Fibroblast of peridontal ligament (primary cell): ENCODE data around the gene KRT36.
A peak's percentile ranks its signal among the peaks of the same experiment; 100 is the strongest.

ENCODE experiments used
- DNase-seq: peaks from one replicate; pipeline ENCODE4 v3.0.0-alpha.2; 2010; ENCODE audit errors: extremely low read depth

KRT36 gene

DNA sequence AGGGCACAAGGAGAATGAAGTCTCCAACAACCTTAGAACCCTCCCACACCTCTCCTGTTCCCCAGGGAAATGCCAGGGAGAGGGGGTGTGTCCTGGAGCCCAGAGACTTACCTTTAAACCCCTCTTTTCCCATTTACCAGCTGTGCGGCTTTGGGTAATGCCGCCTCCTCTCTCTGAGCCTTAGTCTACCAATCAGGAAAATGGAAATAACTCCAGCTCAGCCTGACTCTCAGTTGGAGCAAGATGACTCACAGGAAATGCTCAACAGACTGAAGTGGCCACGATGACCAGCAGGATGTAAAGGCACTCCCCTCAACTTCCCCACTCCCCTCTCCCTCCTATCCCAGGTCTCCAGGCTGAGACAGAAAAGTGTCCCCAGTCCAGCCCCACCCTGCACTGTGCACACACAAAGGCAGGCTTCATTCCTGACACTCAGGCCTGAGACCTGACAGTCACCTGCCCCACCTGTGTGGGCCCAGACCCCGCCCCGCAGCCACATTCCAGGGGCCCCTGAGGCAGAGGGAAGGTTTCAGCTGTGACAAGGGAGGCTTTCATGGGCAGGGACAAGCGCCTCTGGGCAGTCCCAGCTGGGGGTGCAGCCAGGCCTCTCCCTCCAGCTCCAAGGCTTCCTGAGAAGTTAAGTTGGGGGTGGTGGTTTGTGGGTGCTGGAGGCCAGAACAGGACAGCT, 32.0 kb upstream of the KRT36 start:
- peak; percentile 53 for DNase-seq

- DNase-seq, result no peak
Measured at GRCh38 chr17:41520821-41521521, 31.3 kb upstream of the KRT36 start.

DNA sequence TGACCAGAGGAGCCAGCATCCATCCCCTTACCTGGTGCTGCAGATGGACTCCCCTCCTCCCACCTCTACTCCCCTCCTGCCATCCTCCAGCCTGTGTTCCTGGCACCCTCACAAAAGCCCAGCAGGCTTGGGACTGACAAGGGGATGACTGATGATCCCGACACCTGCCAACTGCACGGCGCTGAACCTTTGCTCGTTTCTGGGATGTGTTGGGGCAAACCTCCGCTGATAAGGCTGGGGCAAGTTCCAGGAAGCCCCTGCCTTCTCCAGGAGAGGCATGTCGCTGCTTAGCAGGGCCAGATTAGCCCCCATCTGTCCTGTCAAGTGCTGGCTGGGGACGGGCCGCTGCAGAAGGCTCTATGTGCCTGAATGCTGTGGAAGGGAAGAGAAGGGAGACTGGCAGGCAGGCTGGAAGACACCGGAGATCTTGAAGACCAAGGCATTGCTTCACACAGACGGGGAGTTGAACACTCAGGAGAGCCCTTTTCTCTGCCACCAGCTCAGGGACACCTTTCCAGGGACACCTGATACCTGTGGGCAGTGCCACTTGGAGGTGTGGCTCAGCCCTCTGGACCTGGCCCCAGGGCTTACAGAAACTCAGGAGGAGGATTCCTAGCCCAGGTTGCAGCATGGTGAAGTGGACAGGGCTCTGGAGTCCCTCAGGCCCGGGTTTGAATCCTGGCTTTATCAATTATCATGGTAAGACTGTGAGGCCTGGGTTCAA, 30.0 kb upstream of the KRT36 start:
- no peak for DNase-seq

DNA sequence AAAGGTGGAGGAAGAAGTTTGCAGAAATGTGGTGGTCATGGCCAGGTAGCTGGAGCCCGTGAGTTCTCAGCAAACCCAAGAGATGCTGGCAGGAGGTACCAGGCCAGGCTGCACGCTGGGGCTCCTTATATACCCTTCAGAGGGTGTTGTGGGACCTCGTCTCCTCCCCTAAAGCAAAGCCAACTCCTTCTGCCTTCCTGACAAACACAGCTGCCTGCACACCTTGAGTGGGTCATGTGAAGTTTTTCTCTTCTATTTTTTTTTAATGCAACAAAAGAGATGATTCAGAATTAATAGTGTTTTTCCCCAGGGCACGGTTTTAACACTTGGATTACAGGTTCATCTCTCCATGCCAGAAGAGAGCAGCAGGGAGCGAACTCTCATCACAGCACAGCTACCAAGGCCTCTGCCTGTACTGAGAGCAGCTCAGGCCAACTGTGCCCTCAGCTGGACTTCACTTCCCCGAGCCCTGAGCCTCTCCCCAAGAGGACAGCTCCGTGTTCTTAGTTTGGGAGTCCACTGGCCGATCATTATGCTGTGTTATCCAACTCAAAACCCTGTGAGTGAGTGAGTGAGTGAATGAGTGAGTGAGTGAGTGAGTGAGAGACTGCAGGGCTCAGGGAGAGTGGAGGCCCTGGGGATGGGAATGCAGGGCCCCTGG, 29.2 kb upstream of the KRT36 start, which contains the start of gene KRT15:
TSS of gene KRT15 (minus strand) at position 102 of the 661 bp plus-strand sequence. CDS start at position 39, 63 bp downstream.
- DNase-seq, result peak; percentile 14

DNA sequence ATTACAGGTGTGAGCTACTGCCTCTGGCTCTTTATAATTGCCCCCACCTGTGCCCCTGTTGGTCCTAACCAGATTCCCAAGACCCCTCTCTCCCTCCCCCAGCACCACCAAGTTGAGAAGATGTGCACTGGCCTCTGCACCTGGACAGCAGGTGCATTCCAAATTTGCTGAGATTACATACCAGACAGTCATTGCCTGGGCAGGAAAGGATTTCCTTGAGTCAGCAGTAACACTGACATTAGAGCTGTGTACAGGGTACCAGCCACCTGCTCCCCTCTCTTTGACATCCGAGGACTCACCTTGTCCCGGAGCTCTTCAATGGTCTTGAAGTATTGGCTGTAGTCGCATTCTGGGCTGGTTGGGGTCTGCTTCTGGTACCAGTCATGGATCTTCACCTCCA, 28.3 kb upstream of the KRT36 start:
- DNase-seq, result no peak

DNA sequence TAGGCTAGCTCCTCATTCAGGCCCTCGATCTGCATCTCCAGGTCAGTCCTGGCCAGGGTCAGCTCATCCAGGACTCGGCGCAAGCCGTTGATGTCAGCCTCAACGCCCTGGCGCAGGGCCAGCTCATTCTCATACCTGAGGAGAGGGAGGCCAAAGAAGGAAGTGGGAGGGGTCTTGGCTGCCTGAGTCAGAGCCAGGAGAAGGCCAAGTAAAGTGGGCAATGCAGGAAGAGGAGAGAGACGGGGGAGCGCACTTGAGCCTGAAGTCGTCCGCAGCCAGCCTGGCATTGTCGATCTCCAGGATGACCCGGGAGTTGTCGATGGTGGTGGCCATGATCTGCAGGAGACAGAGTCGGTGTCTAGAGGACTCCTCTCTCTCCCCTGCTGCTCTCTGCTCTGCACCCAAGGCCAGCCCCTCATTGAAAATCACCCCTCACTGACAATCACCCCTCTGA, 27.1 kb upstream of the KRT36 start:
- no peak for DNase-seq

- DNase-seq, result no peak
Measured at GRCh38 chr17:41516147-41516829, 26.6 kb upstream of the KRT36 start.

DNA sequence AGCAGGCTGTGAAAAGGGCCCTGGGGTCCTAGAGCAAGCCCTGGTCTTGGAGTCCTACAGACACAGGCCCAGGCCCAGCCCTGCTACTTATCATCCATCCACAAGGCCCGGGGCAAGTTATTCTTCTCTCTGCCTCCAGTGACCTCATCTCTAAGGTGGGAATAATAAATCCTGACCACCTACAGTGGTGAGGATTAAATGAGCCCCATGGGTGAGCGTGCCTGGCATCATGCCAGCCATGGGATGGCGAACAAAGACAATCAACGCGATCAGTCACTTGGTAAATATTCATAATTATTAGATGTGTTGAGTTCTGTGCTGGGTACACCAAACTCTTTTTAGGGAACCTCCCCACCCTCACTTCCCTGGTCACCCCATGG, 23.4 kb upstream of the KRT36 start:
- no peak for DNase-seq

DNA sequence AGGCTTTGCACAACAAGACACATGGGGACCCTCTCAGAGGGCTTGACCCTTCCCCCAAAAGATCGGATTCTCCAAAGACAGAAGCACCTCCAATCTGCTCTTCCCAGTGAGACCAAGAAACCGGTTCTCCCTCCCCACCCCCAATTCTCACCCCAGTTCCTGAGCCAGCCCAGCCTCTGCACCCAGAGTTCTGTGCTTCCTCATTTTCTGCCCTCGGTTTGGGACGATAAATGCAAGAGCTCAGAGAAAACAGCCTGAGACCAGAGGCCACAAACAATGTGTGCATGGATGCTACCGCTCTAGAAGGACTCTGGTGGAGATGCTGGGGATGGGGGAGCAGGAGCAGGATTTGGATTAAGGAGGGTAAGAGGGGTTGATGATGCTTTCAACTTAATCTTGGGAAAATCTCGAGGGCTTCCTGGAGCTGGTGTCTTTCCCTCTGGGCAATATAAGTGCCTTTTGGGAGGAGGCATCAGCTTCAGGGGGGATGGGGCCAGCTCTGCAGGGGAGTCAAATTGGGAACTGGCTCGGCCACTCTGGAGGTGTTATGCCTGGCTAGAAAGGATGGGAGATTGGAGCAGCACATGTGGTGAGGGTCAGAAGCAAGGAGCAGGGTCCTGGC, 22.9 kb upstream of the KRT36 start:
- DNase-seq, result no peak

GRCh38 chr17:41511716-41512115, 22.0 kb upstream of the KRT36 start:
- DNase-seq, result no peak

DNA sequence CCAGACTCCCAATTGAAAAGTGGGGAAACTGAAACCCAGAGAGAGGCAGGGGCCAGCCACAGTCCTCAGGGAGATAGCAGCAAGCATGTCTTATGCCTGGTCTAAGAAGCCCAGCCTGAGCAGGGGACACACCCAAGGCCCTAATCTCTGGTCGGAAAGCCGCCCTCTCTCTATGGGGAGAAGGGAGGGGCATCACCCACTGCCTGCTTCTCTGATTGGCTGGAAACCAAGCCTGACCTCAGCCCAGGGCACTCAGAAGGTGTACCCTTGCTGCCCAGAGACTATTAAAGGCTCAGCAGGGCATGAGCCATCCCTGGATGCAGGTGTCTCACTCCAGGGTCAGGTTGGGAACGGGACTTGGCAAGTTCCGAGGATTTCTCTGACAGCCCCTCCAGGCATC, 21.4 kb upstream of the KRT36 start:
- no peak for DNase-seq

DNA sequence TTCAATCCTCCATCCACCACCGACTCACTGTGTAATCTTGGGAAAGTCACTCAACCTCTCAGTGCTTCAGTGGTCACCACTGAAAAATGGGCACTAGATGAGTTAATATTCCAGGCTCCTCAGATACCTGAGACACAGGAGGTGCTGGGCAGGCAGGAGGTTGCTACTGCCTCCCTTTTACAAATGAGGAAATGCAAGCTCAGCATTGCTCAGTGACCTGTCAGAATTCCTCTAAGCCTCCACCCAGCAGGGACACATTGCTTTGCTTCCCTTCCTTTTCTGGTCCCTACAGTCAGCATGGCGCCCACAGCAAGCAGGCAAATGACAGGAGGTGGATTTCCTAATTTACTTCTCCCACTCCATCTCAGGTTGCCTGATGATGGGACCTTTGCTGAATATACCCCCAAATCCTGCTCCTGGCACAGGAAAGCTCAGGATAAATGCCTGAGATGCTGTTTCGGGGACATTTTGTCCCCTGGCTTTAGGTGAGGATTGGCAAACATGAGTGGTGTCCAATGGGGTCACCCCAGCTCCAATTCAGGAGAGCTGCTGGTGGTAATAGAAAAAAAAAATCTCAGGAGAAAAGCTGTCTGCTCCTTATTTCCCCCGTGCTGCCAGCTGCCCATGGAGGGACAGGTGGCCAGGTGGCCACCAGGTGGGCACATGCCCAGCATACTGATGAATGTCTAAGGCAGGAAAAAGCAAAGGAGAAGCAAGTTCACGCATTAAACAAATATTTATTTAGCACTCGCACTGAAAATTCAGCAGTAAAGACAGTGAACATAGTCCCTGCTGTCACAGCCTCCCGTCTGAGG, 20.7 kb upstream of the KRT36 start:
- DNase-seq, result no peak

DNA sequence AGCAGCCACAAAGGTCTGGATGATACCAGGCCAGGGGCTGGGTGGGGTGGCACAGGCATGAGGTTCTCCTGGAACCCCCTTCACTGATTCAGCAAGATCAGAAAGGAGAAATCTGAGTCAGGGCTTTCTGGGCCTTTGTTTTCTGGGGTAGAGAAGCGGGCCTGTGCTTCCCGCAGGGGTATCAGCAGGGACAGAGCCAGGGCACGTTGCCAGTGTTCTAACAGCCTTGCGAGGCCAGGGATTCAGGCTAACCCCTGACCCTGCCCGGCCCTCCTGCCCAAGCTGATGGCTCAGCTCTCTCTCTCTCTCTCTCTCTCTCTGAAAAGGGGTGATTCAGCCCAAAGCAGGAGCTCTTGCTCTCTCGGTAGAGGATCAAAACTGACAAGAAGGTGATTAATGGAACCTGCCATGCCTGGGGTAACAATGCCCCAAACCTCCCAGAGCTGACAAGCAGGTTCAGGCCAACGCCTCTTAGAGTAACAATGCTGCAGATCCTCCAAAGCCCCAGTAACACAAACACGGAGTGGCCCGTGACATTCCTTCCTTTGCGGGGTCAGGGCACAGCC, 17.7 kb upstream of the KRT36 start:
- no peak for DNase-seq

DNA sequence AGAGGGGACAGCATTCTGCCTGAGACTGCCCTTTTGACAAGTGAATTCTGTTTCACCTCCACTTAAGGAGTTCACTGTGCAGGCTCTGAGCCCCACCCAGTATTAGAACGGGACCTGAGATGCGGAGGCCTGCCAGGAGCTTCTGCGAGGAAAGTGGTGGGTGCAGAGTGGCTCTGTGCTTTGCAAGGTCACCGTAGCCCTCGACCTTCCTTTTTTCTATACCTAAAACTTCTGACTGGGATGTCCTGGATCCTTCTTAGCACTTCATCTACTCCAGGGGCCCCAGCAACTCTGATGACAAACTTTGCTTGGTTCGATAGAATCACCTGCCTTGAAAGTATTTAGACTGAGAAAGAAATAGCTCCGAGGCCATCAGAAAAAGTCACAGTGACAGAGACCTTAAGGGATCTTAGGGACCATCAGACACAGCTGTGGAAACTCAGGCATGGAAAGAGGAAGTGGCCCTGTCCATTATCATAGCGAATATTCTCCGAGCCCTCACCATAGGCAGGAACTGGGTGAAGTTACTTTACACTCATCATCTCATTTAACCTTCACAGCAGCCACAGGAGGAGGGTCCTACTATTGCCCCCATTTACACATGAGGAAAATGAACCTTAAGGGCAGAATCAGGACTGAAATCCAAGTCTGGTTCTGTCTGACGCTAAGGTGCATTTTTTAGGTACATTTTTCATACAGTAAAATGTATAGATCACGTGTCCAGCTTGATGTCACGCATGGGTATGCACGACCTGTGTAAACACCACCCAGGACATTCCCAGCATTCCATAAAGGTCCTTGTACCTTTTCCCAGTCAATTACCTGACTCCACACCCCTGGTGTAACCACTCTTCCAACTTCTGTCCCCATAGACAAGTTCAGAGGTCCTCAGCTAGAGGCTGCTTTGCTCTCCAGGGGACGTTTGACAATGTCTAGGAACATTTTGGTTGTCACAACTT, 16.4 kb upstream of the KRT36 start:
- DNase-seq, result no peak

- no peak for DNase-seq
Measured at GRCh38 chr17:41505007-41505808, 15.5 kb upstream of the KRT36 start, which contains the start of gene KRT13. Gene KRT13, minus strand, starts transcription at chr17:41505612. Its CDS starts 62 bp downstream, at chr17:41505550.

DNA sequence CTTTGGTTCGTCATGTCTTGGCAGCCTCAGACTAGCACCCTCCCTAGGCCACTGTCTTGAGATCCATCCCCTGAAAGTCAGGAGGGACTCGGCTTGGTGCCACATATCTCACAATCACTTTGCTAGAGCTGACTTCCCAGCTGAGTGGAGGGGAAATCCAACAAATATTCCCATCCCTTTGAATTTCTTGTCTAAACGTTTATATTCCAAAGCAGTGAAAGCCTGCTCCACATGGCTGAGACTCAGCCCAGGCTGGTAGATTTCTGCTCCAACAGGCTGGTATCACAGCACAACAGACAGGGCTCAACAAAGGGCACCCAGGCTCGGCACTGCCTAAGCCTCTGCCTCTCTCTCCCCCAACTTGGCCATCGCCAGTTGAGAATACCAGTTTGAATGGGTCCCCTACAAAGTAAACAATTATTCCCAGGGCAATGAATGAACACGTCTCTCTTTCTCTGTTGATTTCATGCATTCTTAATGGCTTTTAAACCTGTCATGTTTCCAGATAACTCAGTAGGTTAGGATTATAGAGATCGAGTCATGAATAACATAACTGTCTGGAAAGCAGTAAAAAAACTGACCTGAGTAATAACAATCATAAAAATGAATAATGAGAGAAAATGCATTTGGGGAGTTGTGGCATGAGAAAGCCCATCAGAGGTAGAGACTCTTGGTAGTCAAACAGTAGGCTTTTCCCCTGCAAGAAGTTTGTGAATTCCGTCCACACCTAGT, 14.7 kb upstream of the KRT36 start:
- DNase-seq, result no peak

DNA sequence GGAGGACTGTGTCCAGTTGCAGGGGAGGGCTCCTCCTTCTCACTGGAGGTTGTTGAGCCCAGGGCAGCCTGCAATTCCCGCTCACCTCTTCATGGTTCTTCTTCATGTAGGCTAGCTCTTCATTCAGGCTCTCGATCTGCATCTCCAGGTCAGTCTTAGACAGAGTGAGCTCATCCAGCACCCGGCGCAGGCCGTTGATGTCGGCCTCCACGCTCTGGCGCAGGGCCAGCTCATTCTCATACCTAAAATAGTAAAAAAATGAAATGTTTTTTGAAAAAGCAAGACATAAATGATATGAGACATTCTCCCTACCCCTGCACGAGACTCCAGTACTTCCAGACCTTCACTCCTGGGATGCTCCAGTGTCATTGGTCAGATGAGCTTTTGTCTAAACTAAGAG, 13.5 kb upstream of the KRT36 start:
- DNase-seq, result no peak
